SK-MEL-5 (cell line): Measurements from ENCODE around the gene MSX1. TPM values are rescaled to one million over a fixed set of nuclear protein-coding genes. Genes with fewer than 3 reads are reported as not detected.

Experiments
- DNase-seq: peaks from one replicate; pipeline ENCODE4 v3.0.0-alpha.2; 2016; ENCODE audit warnings: low read depth, low spot score
- in situ Hi-C: cut with HindIII; loops from 2 replicates; pipeline ENCODE4 v1.10.0; 2016; ENCODE audit warnings: low sequenced_read_pairs, high pct_unique_total_duplicates, low pct_unique_long_range_greater_than_20kb
- total RNA-seq: library from RNA; depleted of rRNA; stranded (reverse); fragments of >200 nt; shearing (Covaris generic); gene quantifications from 2 replicates; pipeline ENCODE4 v1.2.3, GENCODE V29; 2014

The MSX1 gene
- total RNA-seq, 1 experiment from 2014 or later, result 4.5 TPM

- in situ Hi-C loops, result no loop called here
- DNase-seq, result no peak
These were observed 5.7 kb downstream of the MSX1 start for GRCh38 chr4:4864940-4865704.

GRCh38 chr4:4865705-4866123 lies 6.2 kb downstream of the MSX1 start:
- in situ Hi-C loops, result no loop called here
- DNase-seq, result no peak

- in situ Hi-C loops, result no loop called here
- DNase-seq, result no peak
These were observed 6.8 kb downstream of the MSX1 start for GRCh38 chr4:4866124-4866865.

DNA sequence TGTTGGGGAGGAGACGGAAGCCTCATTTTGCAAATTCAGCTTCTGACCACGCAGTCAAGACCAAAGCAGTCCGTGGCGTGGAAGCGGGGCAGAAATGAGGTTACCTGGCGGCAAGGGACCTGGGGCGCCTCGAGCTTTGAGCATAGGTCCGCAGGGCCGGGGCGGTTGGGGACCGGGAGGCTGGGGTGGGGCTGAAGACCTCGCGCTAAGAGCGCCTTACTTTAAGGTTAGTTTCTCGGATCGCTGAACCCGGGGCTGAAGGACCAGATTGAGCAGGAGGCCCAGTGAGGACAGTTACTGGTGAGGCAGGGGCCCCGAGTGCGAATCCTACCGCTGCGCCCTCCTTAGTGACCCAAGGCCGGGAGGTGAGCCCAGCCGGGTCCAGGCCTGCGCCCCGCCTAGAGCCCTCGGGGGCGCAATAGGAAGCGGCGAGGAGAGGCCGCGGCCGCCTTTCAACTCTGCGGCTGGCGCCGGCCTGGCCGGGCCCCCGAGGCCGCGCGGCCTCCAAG lies 7.5 kb downstream of the MSX1 start:
- DNase-seq, result no peak
- in situ Hi-C loops, result no loop called here

- in situ Hi-C loops, result no loop called here
- no peak for DNase-seq
These were observed 8.0 kb downstream of the MSX1 start for GRCh38 chr4:4867375-4868039.

- in situ Hi-C loops, result no loop called here
- DNase-seq, result no peak
These were observed 8.7 kb downstream of the MSX1 start for GRCh38 chr4:4868040-4868757.

DNA sequence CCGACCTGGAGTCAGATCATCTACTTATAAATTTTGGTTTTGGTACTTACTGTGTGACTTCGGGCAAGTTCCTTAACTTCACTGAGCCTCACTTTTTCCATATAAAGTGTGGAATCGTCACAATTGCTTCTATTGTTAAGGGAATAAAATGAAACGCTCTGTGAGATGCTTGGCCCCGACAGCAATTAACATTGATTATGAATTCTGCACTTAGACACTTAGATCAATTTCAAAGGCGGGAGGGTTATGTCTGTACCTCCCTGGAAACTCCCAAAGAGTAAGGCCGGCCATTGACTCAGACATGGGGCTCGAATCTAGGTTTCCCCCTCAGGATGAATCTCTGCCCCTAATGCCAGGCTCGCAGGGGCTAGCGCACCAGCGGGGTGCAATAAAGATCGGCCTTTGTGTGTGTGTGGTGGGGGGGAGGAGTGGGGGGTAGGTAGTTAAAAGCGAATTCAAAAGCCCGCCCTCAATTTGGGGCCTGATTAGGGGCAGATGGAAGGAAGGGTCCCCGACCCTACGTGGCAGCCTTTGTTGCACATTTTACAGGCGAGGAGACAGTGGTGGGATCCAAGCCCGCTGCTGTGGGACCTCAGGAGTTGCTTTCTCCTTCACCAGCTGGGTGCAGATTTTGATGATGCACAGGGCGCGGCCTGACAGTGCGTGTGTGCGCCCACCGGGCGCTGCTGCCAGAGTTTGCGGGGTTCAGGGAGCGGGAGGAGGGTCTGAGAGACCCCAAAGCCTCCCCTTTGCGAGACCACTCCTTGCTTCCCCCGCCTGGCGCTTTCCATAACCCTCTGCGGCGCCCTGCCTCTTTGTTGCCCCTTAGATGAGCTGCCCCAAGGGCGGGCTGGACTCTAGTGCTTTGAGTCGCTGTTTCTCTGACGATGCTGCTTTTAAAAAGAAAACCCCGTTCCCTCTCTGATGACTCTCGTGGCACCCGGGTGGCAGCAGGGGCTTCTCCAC lies 9.6 kb downstream of the MSX1 start:
- no peak for DNase-seq
- in situ Hi-C loops, result no loop called here

GRCh38 chr4:4869731-4870571 lies 10.5 kb downstream of the MSX1 start:
- no peak for DNase-seq
- in situ Hi-C loops, result no loop called here

DNA sequence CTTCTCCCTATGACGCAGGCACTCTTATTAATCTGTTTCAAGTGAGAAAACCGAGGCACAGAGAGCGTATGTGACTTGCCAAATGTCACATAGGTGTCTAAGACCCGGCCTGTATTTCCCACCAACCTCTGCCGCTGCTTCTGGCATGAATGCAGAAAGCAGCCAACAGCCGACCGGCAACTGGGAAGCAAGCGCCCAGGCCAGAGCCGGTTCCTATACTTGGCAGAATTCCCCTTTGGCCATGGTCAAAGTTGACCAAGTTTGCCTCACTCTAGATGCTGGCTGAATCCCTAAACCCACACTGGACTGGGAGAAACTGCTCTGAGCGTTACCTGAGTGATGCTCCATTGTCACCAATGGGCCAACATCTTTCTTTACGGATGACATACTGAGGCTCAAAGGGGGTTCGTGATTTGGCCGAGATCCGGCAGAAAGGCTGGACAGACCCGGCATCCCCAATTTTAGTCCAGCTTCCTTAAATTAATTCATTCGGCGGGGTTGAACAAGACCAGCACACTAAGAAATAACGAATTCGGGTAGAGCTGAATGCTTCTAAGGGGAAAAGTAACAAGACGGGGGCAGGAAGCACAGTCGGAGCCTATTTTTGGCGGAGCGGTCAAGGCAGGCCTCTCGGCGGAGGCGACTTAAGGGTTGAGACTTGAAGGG lies 11.2 kb downstream of the MSX1 start:
- in situ Hi-C loops, result no loop called here
- DNase-seq, result no peak

DNA sequence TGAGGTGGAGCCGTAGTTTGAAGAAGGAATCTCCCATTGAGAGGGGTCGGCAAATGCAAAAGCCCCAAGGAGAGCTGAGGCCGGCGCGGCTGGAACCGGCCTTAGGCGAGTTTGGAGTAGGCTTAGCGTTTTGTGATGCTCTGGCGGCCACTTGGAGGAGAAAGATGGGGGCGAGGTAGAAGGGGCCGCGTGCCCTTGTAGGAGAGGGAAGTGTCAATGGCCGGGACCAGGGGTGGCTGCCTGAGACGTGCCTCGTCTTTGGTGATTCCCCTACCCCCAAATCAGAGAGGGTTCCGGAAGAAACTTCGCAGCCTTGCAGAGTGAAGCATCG lies 11.7 kb downstream of the MSX1 start:
- no peak for DNase-seq
- in situ Hi-C loops, result no loop called here

GRCh38 chr4:4871573-4872313 lies 12.3 kb downstream of the MSX1 start:
- DNase-seq, result no peak
- in situ Hi-C loops, result no loop called here

- in situ Hi-C loops, result no loop called here
- DNase-seq, result no peak
These were observed 12.9 kb downstream of the MSX1 start for GRCh38 chr4:4872314-4872903.

GRCh38 chr4:4873203-4873602 lies 13.7 kb downstream of the MSX1 start:
- DNase-seq, result no peak
- in situ Hi-C loops, result no loop called here

GRCh38 chr4:4874254-4874653 lies 14.8 kb downstream of the MSX1 start:
- in situ Hi-C loops, result no loop called here
- DNase-seq, result no peak

GRCh38 chr4:4875147-4875546 lies 15.7 kb downstream of the MSX1 start:
- in situ Hi-C loops, result no loop called here

More at GRCh38 chr4:4875147-4875546, 15.7 kb downstream of the MSX1 start:
- DNase-seq, result no peak
